ENCODE results near the gene WNT7B.

WNT7B gene

GRCh38 chr22:45995405-45996101 is 18.6 kb upstream of the WNT7B start:
- no peak for DNase-seq (ENCODE audit: low read depth)

GRCh38 chr22:45994491-45995404 is 17.8 kb upstream of the WNT7B start:
- DNase-seq (ENCODE audit: low read depth): peak; percentile 38

- no peak for DNase-seq (ENCODE audit: low read depth)
Measured at GRCh38 chr22:45993841-45994240, 16.9 kb upstream of the WNT7B start.

GRCh38 chr22:45993143-45993692 is 16.3 kb upstream of the WNT7B start:
- no peak for DNase-seq (ENCODE audit: low read depth)

GRCh38 chr22:45992737-45993136 is 15.8 kb upstream of the WNT7B start:
- DNase-seq (ENCODE audit: low read depth): no peak

- no peak for DNase-seq (ENCODE audit: low read depth)
Measured at GRCh38 chr22:45991098-45991497, 14.1 kb upstream of the WNT7B start.

GRCh38 chr22:45987136-45987861 is 10.3 kb upstream of the WNT7B start:
- DNase-seq (ENCODE audit: low read depth): no peak

GRCh38 chr22:45984316-45984916 is 7.5 kb upstream of the WNT7B start:
- DNase-seq (ENCODE audit: low read depth): no peak

GRCh38 chr22:45983797-45984196 is 6.8 kb upstream of the WNT7B start:
- DNase-seq (ENCODE audit: low read depth): no peak

GRCh38 chr22:45980761-45981160 is 3.8 kb upstream of the WNT7B start:
- no peak for DNase-seq (ENCODE audit: low read depth)

GRCh38 chr22:45980268-45980570 is 3.3 kb upstream of the WNT7B start:
- no peak for DNase-seq (ENCODE audit: low read depth)

GRCh38 chr22:45978275-45978713 is 1.3 kb upstream of the WNT7B start:
- DNase-seq (ENCODE audit: low read depth): no peak

GRCh38 chr22:45977551-45978274 is 751 bp upstream of the WNT7B start:
- DNase-seq (ENCODE audit: low read depth): no peak

- DNase-seq (ENCODE audit: low read depth): no peak
Measured at GRCh38 chr22:45976254-45977002, 534 bp downstream of the WNT7B start.

GRCh38 chr22:45975164-45976161 is 1.5 kb downstream of the WNT7B start:
- DNase-seq (ENCODE audit: low read depth): no peak

GRCh38 chr22:45974498-45974897 is 2.5 kb downstream of the WNT7B start:
- DNase-seq (ENCODE audit: low read depth): no peak

- no peak for DNase-seq (ENCODE audit: low read depth)
Measured at GRCh38 chr22:45972889-45973253, 4.1 kb downstream of the WNT7B start.

GRCh38 chr22:45972091-45972888 is 4.7 kb downstream of the WNT7B start:
- no peak for DNase-seq (ENCODE audit: low read depth)

Measured in GM04504 (cell line).